AG09309 (cell line): Measurements from ENCODE around the gene MYL12B.
"Not testable (repeated sequence)": the region's sequence is repeated elsewhere in the genome, so short reads cannot be mapped to it uniquely, and the experiment has no call there.

Source experiments
- DNase-seq: peaks from one replicate; pipeline ENCODE4 v3.0.0-alpha.2; 2010; ENCODE audit warnings: low read depth
- H3K4me3 ChIP-seq: 2 replicates; pipeline ENCODE4 v1.5.1; 2011; ENCODE audit warnings: mild to moderate bottlenecking, low read depth, low read length, moderate library complexity; ENCODE audit not compliant: control insufficient read depth
- TF ChIP-seq, protein P1 (sequence below): IDR thresholded peaks from 2 replicates; pipeline ENCODE4 v1.5.1; 2011; ENCODE audit warnings: mild to moderate bottlenecking, low read depth, low read length, inconsistent platforms; ENCODE audit not compliant: insufficient read depth, control insufficient read depth; ENCODE audit errors: missing control alignments

MYL12B gene

DNA sequence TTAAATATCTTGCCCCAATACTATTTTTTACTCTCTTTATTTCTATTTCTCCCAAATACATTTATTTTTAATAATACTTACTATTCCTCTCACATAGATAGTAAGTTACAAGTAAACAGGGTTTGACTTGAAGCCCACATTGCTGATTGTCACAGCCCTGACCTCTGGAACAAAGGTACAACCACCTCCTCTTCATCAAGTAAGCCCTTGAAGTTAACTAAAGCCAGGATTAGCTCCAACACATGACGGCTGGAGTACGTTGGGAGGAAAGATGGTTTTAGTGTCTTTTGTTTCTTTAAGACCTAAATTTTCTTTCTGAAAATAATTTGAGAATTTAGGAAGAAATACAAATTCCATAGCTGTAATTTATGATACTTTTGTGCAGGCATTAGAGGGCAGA is 43.1 kb upstream of the MYL12B start:
- no peak for DNase-seq
- TF ChIP-seq, protein P1, sequence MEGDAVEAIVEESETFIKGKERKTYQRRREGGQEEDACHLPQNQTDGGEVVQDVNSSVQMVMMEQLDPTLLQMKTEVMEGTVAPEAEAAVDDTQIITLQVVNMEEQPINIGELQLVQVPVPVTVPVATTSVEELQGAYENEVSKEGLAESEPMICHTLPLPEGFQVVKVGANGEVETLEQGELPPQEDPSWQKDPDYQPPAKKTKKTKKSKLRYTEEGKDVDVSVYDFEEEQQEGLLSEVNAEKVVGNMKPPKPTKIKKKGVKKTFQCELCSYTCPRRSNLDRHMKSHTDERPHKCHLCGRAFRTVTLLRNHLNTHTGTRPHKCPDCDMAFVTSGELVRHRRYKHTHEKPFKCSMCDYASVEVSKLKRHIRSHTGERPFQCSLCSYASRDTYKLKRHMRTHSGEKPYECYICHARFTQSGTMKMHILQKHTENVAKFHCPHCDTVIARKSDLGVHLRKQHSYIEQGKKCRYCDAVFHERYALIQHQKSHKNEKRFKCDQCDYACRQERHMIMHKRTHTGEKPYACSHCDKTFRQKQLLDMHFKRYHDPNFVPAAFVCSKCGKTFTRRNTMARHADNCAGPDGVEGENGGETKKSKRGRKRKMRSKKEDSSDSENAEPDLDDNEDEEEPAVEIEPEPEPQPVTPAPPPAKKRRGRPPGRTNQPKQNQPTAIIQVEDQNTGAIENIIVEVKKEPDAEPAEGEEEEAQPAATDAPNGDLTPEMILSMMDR: no peak
- no peak overlapping the region for H3K4me3 ChIP-seq

DNA sequence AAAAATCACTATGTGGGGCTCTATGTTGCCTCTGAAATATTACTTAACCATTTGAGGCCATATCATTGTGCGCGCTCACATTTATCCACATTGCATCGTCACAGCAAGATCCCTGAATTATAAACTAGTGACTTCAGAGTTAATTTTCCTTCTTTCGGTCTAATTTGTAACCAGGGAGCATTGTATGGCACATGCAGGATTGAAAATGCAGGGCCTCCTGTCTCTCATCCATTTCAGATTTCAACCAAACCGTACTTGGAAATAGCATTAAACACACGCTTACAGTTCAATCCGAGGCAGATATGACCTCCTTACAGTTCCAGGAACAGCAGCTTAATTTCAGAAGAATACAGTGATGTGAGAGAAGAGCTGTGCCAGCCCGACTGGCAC is 42.7 kb upstream of the MYL12B start:
- no peak overlapping the region for H3K4me3 ChIP-seq
- TF ChIP-seq, protein P1: no peak
- no peak for DNase-seq

DNA sequence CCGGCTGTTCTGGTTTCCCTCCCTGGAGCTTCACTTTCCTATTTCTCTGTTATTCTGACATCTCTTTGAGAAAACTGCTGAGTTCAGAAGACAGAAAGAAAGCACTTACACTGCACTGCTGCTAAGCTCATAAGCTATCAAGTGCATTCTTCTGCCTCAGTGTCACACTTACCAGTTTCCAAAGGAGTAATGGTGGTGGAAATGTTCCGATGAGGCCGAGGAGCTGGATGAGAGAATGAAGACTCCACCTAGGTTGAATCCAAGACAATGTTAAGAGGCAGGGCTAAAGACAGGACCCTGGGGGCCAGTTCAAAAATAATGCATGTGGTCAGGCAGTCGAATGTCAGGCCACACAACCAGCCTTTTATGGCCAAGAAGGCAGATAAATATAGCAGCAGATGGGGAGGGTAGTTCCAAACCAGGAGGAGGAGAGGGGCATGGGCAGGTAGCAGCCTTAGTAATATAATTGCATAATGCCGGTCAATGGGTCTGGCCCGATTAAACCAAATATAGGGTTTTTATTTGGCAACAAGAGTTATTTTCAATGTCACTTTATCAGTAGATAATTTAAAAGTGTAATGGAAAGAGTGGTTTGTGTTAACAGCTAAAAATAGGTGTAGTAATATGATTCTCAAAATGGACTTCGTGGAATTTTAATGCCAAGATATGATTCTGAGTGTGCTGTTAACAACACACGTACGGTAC is 42.1 kb upstream of the MYL12B start, which contains the start of gene MYOM1:
Gene MYOM1, minus strand, starts transcription at position 338 of the 705 bp plus-strand sequence. CDS start 4,745 bp downstream, outside the sequence.
- DNase-seq: no peak
- H3K4me3 ChIP-seq: no peak within 1 kb of the TSS
- TF ChIP-seq, protein P1: no peak

DNA sequence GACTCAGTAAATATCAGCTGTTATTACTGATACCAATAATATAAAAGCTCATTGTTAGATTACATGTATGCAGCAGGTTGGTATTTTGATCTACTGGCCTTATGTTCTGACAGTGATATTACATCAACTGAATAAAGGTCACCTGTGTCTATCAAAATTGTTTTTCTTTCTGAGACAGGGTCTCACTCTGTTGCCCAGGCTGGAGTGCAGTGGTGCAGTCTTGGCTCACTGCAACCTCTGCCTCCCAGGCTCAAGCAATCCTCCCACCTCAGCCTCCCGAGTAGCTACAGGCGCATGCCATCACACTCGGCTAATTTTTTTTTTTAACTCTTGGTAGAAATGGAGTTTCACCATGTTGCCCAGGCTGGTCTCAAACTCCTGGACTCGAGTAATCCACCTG is 41.1 kb upstream of the MYL12B start:
- H3K4me3 ChIP-seq: not testable (repeated sequence)

DNA sequence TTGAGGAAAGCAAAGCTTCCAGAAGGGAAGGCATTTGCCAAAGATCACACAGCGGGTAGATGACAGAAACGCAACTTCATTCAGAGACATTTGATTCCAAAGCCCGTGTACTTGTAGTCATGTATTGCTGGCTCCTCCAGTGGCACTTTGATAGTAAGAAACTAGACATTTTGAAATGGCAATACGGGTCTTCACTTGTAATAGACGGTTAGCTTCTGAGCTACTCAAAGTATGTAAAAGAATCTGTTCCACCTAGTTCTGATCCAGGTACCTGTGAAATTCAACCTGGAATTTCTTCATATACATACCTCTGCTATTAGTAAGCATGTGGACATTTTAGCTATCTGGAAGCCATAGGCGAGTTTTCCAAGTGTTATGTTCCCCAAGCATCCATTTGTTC is 40.4 kb upstream of the MYL12B start:
- no peak overlapping the region for H3K4me3 ChIP-seq
- no peak for DNase-seq
- TF ChIP-seq, protein P1: no peak

More for the DNA sequence above, 41.1 kb upstream of the MYL12B start:
- DNase-seq: not testable (repeated sequence)

DNA sequence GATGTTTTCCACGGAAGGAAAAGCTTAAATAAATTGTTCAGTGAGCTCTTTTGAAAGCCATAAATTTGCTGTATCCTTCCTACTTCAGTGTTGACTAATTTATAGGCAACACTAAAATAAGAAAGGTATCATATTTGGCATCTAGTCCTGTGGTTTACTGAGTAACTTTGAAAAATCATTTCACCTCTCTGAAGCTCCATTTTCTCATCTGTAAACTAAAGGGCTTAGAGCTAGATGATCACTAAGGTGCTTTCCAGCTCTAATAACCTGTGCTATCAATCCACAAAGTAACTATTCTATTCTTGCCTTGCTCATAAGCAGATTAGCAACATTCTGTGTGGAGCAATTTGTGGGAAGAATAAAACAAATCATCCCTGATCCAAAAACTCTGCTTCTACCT is 38.6 kb upstream of the MYL12B start:
- no peak for DNase-seq
- H3K4me3 ChIP-seq: no peak overlapping the region
- TF ChIP-seq, protein P1: no peak

DNA sequence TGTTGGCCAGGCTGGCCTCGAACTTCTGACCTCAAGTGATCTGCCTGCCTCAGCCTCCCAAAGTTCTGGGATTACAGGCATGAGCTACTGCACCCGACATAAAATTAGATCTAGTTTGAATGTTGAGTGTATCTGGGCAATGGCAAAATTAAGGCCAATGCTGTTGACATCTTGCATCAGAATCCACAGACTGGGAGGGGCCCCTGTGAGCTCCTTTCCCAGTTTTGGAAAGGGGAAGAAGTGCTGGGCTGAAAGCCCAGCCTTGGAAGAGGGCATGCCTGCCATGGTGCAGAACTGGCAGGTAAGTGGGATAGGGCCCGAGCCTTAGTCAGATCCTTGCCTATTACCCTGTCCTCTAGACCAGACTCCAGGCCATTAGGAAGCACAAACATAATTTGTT is 37.7 kb upstream of the MYL12B start:
- no peak overlapping the region for H3K4me3 ChIP-seq
- no peak for DNase-seq
- TF ChIP-seq, protein P1: no peak
